Measurements from ENCODE around the gene GPR158.

Gene GPR158

GRCh38 chr10:25604591-25604990 lies 429.8 kb downstream of the GPR158 start:
- no peak for DNase-seq

GRCh38 chr10:25614652-25615051 lies 439.9 kb downstream of the GPR158 start:
- DNase-seq: no peak

- DNase-seq: no peak
Measured at GRCh38 chr10:25615926-25616325, 441.1 kb downstream of the GPR158 start.

GRCh38 chr10:25616903-25617592 lies 442.2 kb downstream of the GPR158 start:
- no peak for DNase-seq

- DNase-seq: no peak
Measured at GRCh38 chr10:25627606-25628005, 452.8 kb downstream of the GPR158 start.

GRCh38 chr10:25629333-25629732 lies 454.5 kb downstream of the GPR158 start:
- no peak for DNase-seq

- DNase-seq: no peak
Measured at GRCh38 chr10:25631471-25631870, 456.7 kb downstream of the GPR158 start.

GRCh38 chr10:25632802-25633201 lies 458.0 kb downstream of the GPR158 start:
- no peak for DNase-seq

- DNase-seq: no peak
Measured at GRCh38 chr10:25633542-25633941, 458.7 kb downstream of the GPR158 start.

- no peak for DNase-seq
Measured at GRCh38 chr10:25639646-25640045, 464.8 kb downstream of the GPR158 start.

GRCh38 chr10:25641595-25641994 lies 466.8 kb downstream of the GPR158 start:
- no peak for DNase-seq

GRCh38 chr10:25642721-25643120 lies 467.9 kb downstream of the GPR158 start:
- DNase-seq: no peak

- DNase-seq: no peak
Measured at GRCh38 chr10:25646371-25646770, 471.6 kb downstream of the GPR158 start.

GRCh38 chr10:25651534-25651933 lies 476.7 kb downstream of the GPR158 start:
- DNase-seq: no peak
